LHCN-M2 (cell line): ENCODE measurements around the gene ZDHHC6. TPM values are rescaled to one million over a fixed set of nuclear protein-coding genes. Genes with fewer than 3 reads are reported as not detected.
"Not testable (repeated sequence)": the region's sequence is repeated elsewhere in the genome, so short reads cannot be mapped to it uniquely, and the experiment has no call there.

Source experiments
- DNase-seq: peaks from one replicate; pipeline ENCODE4 v3.0.0-alpha.2; 2012; ENCODE audit warnings: low read depth
- total RNA-seq: library from RNA; depleted of rRNA; stranded (reverse); fragments of >200 nt; gene quantifications from 2 replicates; pipeline ENCODE4 v1.2.3, GENCODE V29; 2014; rRNA removed

ZDHHC6 gene
- total RNA-seq, 1 experiment from 2014 or later, result 35.4 TPM

DNA sequence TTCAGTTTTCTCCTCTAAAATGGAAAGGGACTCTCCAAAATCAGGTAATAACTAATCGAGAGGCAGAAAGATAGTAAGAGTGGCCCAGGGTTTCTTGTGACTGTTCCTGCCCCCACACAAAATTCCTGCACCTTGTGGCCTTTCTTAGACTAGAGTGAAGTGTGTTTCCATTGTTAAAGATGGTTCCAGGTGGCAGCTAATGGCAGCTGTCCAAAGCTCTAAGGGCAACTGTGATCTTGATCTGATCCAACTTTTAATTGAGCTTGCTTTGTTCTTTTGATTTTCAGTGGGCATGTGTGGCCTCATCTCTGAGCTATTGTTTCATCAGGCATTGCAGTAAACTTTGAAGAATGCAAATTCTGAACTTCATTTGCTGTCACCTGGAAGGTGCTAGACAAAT, 53.4 kb downstream of the ZDHHC6 start:
- DNase-seq, result no peak

DNA sequence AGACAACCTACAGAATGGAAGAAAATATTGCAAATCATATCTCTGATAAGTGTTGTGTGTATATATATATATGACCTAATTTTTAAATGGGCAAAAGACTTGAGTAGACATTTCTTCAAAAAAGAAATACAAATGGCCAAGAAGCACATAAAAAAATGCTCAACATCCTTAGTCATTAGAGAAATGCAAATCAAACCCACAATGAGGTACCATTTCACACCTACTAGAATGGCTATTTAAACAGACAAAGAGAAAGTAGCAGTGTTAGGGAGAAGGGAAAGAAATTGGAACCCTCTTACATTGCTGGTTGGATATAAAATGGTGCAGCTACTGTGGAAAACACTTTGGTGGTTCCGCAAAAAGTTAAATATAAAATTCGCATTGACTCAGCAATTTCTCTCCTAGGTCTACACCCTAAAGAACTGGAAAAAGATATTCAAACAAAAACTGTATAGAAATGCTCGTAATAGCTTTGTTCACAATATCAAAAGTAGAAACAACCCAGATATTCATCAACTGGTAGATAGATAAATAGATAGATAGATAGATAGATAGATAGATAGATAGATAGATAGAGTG, 56.5 kb downstream of the ZDHHC6 start:
- no peak for DNase-seq

DNA sequence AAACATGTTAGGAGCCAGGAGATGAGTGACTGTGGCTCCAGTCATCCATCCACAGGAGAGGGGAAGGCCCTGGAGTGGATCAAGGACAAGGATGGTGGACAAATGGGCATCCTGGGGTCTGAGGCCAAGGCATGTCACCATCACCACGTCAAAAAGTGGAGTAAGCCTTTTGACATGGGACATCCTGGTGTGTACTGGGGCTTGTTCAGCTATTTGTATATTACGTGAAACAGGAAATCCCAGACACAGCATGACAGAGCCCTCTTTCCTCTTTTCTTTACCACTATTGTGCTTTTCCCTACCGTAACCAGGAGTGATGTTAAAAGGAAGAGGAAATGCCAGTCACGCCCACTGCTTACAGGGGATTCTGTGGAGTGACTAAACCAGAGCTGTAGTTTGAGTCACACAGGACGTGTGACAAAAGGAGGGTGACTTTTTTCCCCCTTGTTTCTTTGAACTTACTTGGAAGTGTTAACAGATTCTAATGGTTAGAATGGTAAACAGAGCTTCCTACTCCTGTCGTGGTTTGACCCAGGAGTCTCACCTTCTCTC, 57.4 kb downstream of the ZDHHC6 start:
- DNase-seq, result peak; percentile 43

DNA sequence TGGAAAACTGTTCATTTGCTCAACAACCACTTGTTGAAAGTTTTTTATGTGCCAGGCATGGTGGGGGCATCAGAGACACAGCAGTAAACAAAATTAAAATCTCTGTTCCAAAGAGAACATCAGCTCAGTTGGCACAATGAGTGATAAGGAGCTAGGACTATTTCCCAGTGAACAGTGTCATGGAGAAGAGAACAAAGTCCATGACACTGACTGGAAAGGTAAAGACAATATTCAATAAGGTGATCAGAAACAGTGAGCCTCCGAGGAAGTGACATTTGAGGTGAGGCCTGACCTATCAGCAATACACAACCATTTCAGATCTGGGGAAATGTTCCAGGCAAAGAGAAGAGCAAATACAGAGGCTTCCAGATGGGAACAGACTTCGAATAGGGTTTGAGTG, 58.2 kb downstream of the ZDHHC6 start:
- DNase-seq, result no peak

DNA sequence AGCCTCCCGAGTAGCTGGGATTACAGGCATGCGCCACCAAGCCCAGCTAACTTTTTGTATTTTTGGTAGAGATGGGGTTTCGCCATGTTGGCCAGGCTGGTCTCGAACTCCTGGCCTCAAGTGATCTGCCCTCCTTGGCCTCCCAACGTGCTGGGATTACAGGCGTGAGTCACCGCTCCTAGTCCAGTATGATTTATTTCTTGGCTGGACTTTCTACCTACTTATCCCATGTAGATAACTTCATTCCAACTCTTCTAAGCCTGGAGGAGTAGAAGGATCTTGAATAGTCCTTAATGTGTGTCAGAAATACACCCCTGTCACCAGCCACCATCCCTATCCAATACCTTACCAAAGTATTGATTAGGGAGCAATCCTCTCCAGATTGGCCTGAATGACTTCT, 58.7 kb downstream of the ZDHHC6 start:
- not testable (repeated sequence) for DNase-seq

DNA sequence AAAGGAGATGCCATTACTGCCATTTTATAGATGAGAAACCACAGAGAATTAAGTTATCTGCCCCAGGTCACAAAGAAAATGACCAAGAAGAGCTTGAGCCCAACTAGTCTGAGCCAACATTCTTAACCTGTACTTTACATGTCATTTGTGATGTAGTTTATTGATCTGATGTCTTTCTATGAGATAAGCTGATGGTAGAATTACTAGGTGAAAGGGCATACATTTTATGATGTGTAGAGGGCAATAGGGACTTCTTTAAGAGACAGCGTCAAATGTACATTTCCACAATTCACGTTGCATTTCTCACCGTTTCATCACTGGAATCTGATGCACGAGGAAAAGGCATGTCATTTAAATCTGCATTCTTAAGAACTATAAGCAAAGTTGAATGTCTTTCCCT, 61.5 kb downstream of the ZDHHC6 start:
- no peak for DNase-seq

DNA sequence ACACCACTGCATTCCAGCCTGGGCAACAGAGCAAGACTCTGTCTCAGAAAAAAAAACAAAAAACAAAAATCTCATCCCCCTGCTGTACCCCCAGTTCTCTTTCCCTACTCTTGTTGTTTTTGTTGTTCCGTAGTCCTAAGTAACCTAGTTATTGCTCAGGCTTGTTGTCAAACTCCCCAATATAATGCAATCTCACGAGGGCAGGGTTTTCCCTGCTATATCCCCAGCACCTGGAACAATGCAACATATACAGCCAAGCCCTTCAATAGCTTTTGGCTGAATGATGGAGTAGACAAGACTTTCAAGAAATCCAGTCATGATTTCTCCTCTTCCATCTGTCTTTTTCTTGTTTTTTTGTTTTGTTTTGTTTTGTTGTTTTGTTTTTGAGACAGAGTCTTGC, 62.6 kb downstream of the ZDHHC6 start:
- no peak for DNase-seq

DNA sequence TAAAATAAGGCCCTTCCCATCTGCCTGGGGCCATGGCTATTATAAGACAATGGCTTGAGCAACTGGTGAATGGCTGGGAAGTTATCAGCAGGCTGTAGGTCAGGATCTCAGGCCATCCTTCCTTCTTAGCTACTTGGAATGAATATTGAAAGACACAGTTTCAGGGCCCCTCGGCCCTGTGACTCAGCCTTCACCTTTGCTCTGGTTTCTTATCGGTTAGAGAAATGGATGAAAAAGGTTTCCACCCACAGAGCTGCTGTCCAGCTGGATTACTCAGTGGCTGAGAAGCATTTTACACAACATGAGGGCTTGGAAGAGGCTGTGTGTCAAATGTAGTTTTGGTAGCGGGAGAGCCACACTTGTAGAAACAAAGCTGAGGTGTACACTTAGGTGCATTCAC, 63.4 kb downstream of the ZDHHC6 start:
- DNase-seq, result peak; percentile 40

DNA sequence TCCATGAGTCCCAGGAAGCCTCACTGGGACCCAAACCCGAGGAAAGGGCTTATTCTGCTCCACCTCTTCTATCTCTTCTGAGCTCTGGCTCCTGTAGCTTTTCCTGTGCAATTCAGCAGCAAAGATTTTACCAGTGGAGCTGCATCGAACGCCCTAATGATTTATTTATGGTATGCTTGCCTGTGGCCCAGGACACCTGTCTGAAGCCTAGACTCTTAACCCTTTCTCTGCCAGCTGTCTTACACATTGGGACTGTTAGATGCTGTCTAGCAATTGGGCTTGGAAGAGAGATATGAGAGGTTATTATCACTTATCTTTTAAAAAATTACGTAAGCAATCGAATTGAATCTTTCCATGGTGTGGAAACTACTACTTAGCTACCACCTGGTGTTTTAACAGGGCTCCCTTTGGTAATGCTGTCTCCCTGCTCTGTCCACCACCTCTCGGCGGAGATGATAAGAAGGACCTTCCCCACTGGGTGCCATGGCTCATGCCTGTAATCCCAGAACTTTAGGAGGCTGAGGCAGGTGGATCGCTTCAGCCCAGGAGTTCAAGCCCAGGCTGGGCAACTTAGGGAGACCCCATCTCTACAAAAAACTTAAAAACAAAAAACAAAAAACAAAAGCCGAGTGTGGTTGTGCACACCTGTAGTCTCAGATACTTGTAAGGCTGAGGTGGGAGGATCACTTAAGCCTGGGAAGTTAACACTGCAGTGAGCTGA, 64.0 kb downstream of the ZDHHC6 start:
- DNase-seq, result no peak

Other genes starting within 250 kb of the ZDHHC6 start
- not detected in 2 replicates for gene TECTB, start 163.5 kb downstream of the ZDHHC6 start, total RNA-seq
- gene ACSL5, start 72.8 kb downstream of the ZDHHC6 start, total RNA-seq, result 0.29 and 0.71 TPM in 2 replicates
- gene VTI1A, start 301 bp upstream of the ZDHHC6 start, total RNA-seq, result 29.7 and 39.0 TPM in 2 replicates